Measurements from ENCODE around the gene GALNT1. TPM values are rescaled to one million over a fixed set of nuclear protein-coding genes. Genes with fewer than 3 reads are reported as not detected.
"Not testable (repeated sequence)": the region's sequence is repeated elsewhere in the genome, so short reads cannot be mapped to it uniquely, and the experiment has no call there.

The GALNT1 gene
- total RNA-seq, 2 donors from 2014 or later, result 40.2 to 50.6 TPM

DNA sequence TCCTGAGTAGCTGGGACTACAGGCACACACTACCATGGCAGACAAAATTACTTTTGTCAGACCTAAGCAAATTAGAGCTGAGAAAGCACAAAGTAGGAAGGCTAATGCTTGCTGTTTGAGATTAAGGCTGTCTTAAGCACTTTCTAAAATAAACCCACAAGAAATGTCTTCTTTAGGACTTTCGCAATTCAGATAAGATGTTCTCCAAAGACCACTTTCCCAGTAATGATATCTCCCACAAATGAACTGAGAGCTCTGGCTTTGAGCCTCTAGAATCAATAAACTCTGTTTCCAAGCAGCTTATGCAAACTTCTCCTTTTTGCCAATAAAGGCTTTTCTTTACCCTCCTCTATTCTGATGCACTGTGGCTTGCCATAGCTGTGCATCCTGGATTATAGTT, 32.0 kb upstream of the GALNT1 start:
- Histone ChIP-seq H3K4me1 (replicated peaks) (no peaks in the 10 kb centered on the region), H3K27me3 (replicated peaks; ENCODE audit: insufficient read depth) (no peaks in the 10 kb centered on the region), H3K27ac (no peak overlapping the region), H3K36me3 (no peaks in the 10 kb centered on the region), H3K4me3 (no peak overlapping the region), H3K9me3 (no peaks in the 10 kb centered on the region)
- 92% methylated on average over 1 of the region's 1 CpG for WGBS
- no peak for DNase-seq (ENCODE audit: low spot score)
- TF ChIP-seq POLR2AphosphoS5 (IDR thresholded peaks at IDR 0.05) (no peak), POLR2A (IDR thresholded peaks at IDR 0.05) (no peak)
- TF ChIP-seq, protein P1, sequence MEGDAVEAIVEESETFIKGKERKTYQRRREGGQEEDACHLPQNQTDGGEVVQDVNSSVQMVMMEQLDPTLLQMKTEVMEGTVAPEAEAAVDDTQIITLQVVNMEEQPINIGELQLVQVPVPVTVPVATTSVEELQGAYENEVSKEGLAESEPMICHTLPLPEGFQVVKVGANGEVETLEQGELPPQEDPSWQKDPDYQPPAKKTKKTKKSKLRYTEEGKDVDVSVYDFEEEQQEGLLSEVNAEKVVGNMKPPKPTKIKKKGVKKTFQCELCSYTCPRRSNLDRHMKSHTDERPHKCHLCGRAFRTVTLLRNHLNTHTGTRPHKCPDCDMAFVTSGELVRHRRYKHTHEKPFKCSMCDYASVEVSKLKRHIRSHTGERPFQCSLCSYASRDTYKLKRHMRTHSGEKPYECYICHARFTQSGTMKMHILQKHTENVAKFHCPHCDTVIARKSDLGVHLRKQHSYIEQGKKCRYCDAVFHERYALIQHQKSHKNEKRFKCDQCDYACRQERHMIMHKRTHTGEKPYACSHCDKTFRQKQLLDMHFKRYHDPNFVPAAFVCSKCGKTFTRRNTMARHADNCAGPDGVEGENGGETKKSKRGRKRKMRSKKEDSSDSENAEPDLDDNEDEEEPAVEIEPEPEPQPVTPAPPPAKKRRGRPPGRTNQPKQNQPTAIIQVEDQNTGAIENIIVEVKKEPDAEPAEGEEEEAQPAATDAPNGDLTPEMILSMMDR (IDR thresholded peaks at IDR 0.05), result no peak
- intact Hi-C loops (cut with DNase I), result no loop called here

DNA sequence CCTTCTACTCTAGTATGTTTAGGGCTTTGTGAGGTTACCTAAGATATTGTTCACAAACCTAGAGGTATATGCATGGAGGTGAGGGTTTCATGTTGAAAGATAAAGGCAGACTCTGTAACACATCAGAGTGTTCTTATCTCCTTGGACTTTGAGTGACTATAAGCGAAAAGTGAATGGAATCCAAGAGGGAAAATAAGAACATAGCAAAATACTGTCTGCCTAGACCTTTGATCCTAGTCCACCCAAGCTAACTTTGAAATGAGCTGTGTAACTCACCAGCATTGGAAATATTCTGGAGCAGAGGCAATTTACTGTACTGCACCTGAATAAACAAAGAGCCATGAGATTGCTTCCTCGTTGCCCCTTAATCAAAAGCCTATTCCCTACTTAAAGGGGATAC, 28.2 kb upstream of the GALNT1 start:
- Histone ChIP-seq H3K36me3 (no peaks in the 10 kb centered on the region), H3K27me3 (replicated peaks; ENCODE audit: insufficient read depth) (no peaks in the 10 kb centered on the region), H3K4me1 (replicated peaks) (no peaks in the 10 kb centered on the region), H3K4me3 (no peak overlapping the region), H3K9me3 (no peaks in the 10 kb centered on the region), H3K27ac (no peak overlapping the region)
- WGBS, result 73% methylated on average over 2 of the region's 2 CpGs
- TF ChIP-seq, protein P1 (IDR thresholded peaks at IDR 0.05), result no peak
- TF ChIP-seq POLR2AphosphoS5 (IDR thresholded peaks at IDR 0.05), result no peak
- no peak for TF ChIP-seq POLR2A (IDR thresholded peaks at IDR 0.05)
- no peak for DNase-seq (ENCODE audit: low spot score)
- intact Hi-C loops (cut with DNase I), result no loop called here

DNA sequence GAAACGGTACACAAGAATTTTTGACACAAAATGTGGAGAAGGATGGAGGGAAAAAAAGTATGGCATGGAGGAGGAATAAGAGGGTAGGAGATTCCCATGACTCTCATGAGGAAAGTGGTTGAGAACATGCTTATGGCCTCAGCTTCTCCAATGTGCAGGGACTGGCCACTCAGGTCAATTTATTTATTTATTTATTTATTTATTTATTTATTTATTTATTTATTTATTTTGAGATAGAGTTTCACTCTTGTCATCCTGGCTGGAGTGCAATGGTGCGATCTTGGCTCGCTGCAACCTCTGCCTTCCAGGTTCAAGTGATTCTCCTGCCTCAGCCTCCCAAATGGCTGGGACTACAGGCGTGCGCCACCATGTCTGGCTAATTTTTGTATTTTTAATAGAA, 26.0 kb upstream of the GALNT1 start:
- DNase-seq (ENCODE audit: low spot score); H3K4me3 ChIP-seq; H3K27me3 ChIP-seq (replicated peaks; ENCODE audit: insufficient read depth); H3K36me3 ChIP-seq; H3K4me1 ChIP-seq (replicated peaks); intact Hi-C loops (cut with DNase I); H3K27ac ChIP-seq; H3K9me3 ChIP-seq: not testable (repeated sequence)
- 93% methylated on average over 5 of the region's 5 CpGs for WGBS

- no peaks in the 10 kb centered on the region for H3K36me3 ChIP-seq
- H3K4me1 ChIP-seq (replicated peaks), result no peaks in the 10 kb centered on the region
- TF ChIP-seq, protein P1 (IDR thresholded peaks at IDR 0.05), result no peak
- TF ChIP-seq POLR2AphosphoS5 (IDR thresholded peaks at IDR 0.05) (no peak), POLR2A (IDR thresholded peaks at IDR 0.05) (no peak)
- H3K9me3 ChIP-seq, result no peaks in the 10 kb centered on the region
- no peak overlapping the region for H3K27ac ChIP-seq
- no peak overlapping the region for H3K4me3 ChIP-seq
- H3K27me3 ChIP-seq (replicated peaks; ENCODE audit: insufficient read depth), result no peaks in the 10 kb centered on the region
- intact Hi-C loops (cut with DNase I), result no loop called here
- DNase-seq (ENCODE audit: low spot score), result no peak
Measured at GRCh38 chr18:35559867-35560266, 21.7 kb upstream of the GALNT1 start.

- intact Hi-C loops (cut with DNase I), result no loop called here
- WGBS, result 68% methylated on average over 3 of the region's 3 CpGs
- DNase-seq (ENCODE audit: low spot score), result no peak
- Histone ChIP-seq H3K9me3 (no peaks in the 10 kb centered on the region), H3K36me3 (no peaks in the 10 kb centered on the region), H3K27ac (no peak overlapping the region), H3K4me1 (replicated peaks) (no peaks in the 10 kb centered on the region), H3K4me3 (no peak overlapping the region), H3K27me3 (replicated peaks; ENCODE audit: insufficient read depth) (no peaks in the 10 kb centered on the region)
- TF ChIP-seq POLR2A (IDR thresholded peaks at IDR 0.05) (no peak), POLR2AphosphoS5 (IDR thresholded peaks at IDR 0.05) (no peak)
- TF ChIP-seq, protein P1 (IDR thresholded peaks at IDR 0.05), result no peak
Measured at GRCh38 chr18:35564795-35565453, 16.6 kb upstream of the GALNT1 start.

Measured in prostate gland (tissue), 2 donors.